Uterus (tissue), 4 donors: ENCODE data around the gene ANXA7. TPM values are rescaled to one million over a fixed set of nuclear protein-coding genes. Genes with fewer than 3 reads are reported as not detected.

Experiments
- DNase-seq, 2 donors: peaks; one replicate each; pipeline ENCODE4 v3.0.0-alpha.2; 2019 to 2020
- H3K27ac ChIP-seq, 2 donors: fragments of 200-600 bp; sonication (generic); 1 replicate in 1 of 2; 2 replicates in 1 of 2; pipeline ENCODE4 v1.5.1; 2016 to 2018
- H3K27me3 ChIP-seq, 2 donors: fragments of 200-600 bp; sonication (generic); one replicate each; pipeline ENCODE4 v1.5.1; 2018 to 2019; ENCODE audit warnings: control low read depth in 1 of 2
- H3K36me3 ChIP-seq, 2 donors: fragments of 200-600 bp; sonication (generic); one replicate each; pipeline ENCODE4 v1.5.1; 2019; ENCODE audit warnings: control low read depth in 1 of 2
- H3K4me1 ChIP-seq, 2 donors: fragments of 200-600 bp; sonication (generic); one replicate each; pipeline ENCODE4 v1.5.1; 2018 to 2019; ENCODE audit warnings: control low read depth in 1 of 2
- H3K4me3 ChIP-seq, 2 donors: fragments of 200-600 bp; sonication (generic); 1 replicate in 1 of 2; 2 replicates in 1 of 2; pipeline ENCODE4 v1.5.1; 2018 to 2019; ENCODE audit warnings: mild to moderate bottlenecking in 1 of 2
- H3K9me3 ChIP-seq, 2 donors: fragments of 200-600 bp; sonication (generic); one replicate each; pipeline ENCODE4 v1.5.1; 2019; ENCODE audit warnings: control low read depth in 1 of 2
- POLR2A ChIP-seq, 2 donors: fragments of 450-650 bp; IDR thresholded peaks; one replicate each; pipeline ENCODE4 v1.6.1; 2016; ENCODE audit warnings: antibody characterized with exemption in 2 of 2, mild to moderate bottlenecking in 1 of 2, moderate library complexity in 1 of 2
- intact Hi-C: fragments of 100-400 bp; cut with DNase I; formaldehyde crosslinking; loops from one replicate; pipeline ENCODE4 v1.15.1; 2023; ENCODE audit warnings: low total_unique reads
- total RNA-seq, 4 donors: library from RNA; depleted of rRNA in 3 of 4; stranded (reverse); fragments of >200 nt in 3 of 4; gene quantifications; one replicate each; pipeline versions ENCODE4 v1.1.0 to v1.2.4, GENCODE V29; 2014 to 2023
- TF ChIP-seq, protein P1 (sequence below), 4 experiments: fragments of 200-600 bp in 2 of 4; fragments of 450-650 bp in 2 of 4; sonication (generic) in 2 of 4; IDR thresholded peaks; one replicate each; pipeline ENCODE4 v1.5.1; 2016 to 2019; ENCODE audit warnings: antibody characterized with exemption in 4 of 4, mild to moderate bottlenecking in 2 of 4, moderate library complexity in 1 of 4
- donor health status: DM: yes; HTN: yes; CAD: no.

ANXA7 gene
- total RNA-seq, 4 donors from 2014 or later = 42.3 to 106 (median 65.6) TPM

DNA sequence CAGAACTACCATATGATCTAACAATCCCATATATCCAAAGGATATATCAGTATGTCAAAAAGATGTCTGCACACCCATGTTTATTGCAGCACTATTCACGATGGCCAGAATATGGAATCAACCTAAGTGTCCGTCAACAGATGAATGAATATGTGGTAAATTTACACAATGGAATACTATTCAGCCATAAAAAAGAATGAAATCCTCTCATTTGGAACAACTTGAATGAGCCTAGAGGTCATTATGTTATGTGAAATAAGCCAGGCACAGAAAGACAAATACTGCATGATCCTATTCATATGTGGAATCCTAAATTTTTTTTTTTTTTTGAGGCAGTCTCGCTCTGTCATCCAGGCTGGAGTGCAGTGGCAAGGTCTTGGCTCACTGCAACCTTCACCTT lies 48.9 kb downstream of the ANXA7 start:
- intact Hi-C loops = no loop called here
- Histone ChIP-seq H3K4me1 (no peaks in the 10 kb centered on the region), H3K27me3 (no peaks in the 10 kb centered on the region), H3K9me3 (no peaks in the 10 kb centered on the region), H3K36me3 (no peaks in the 10 kb centered on the region), H3K27ac (no peak overlapping the region), H3K4me3 (no peak overlapping the region)
- DNase-seq = no peak
- TF ChIP-seq, protein P1, sequence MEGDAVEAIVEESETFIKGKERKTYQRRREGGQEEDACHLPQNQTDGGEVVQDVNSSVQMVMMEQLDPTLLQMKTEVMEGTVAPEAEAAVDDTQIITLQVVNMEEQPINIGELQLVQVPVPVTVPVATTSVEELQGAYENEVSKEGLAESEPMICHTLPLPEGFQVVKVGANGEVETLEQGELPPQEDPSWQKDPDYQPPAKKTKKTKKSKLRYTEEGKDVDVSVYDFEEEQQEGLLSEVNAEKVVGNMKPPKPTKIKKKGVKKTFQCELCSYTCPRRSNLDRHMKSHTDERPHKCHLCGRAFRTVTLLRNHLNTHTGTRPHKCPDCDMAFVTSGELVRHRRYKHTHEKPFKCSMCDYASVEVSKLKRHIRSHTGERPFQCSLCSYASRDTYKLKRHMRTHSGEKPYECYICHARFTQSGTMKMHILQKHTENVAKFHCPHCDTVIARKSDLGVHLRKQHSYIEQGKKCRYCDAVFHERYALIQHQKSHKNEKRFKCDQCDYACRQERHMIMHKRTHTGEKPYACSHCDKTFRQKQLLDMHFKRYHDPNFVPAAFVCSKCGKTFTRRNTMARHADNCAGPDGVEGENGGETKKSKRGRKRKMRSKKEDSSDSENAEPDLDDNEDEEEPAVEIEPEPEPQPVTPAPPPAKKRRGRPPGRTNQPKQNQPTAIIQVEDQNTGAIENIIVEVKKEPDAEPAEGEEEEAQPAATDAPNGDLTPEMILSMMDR (IDR thresholded peaks at IDR 0.05) = no peak
- TF ChIP-seq POLR2A (IDR thresholded peaks at IDR 0.05) = no peak

DNA sequence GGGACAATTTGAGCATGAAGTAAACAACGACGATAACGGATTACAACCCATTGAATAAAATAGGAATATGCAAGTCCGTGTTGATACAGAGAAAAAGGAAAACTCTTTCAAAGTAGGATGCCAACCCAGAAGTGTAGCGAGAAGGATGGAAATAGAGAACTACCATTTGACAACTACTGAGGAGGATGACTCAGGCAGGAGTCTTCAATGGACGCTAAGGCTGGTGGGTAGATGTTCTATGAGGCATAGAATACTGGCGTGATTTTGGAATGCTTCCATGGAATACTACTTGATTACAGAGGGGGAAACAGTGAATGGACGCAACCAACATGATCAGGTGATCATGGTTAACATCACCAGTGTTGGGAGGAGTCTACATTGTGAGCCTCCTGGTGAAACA lies 54.4 kb downstream of the ANXA7 start:
- H3K4me3 ChIP-seq = no peak overlapping the region
- intact Hi-C loops = no loop called here

DNA sequence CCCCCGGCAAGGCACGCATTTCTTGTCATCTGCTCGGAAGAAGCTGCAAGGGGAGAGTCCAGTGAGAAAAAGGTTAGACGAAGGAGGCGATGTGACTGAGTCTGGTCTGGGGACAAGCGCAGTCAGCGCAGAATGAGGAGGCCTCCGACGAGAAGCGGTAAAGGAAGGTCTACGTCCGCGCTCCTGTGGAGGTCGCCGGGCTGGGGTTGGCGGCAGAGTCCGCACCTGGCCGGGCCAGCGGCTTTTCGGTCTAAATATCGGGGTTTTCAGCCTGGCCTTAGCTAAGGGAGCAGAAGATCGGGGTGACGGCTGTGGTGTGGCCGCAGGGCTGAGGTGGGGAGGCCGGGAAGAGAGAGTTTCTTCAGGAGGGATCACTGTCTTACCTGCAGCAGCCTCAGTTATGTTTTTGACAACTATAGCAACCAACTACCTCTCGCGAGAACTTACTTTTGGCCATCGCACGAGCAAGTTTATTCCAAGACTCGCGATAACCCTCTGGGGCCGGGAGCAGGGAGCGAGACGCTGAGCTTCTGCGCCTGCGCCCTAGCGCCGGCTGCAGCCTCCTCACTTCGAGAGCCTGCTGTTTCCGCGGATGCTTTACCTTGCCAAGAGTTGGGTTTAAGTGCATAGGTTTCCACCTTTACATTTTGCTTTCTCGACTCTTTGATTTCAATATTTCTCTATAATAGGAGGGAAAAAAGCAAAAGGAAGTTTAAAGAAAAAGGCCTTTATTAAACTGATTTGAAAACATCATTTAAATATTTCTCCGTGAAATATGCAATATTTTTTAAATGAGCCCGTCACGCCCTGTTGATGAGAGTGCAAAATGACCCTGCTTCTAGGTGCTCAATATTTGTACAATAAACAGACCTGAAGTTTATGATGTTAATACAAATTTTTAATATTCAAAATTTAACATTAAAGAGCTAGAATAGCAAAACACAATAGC lies 55.3 kb downstream of the ANXA7 start, which contains the start of gene CFAP70:
Gene CFAP70, minus strand, starts transcription at position 534 of the 949 bp plus-strand sequence. CDS start 4,068 bp downstream, outside the sequence.
- H3K4me1 ChIP-seq = no peaks in the 10 kb centered on the region
- H3K36me3 ChIP-seq = no peaks in the 10 kb centered on the region
- peak within 1 kb of the TSS; percentile 47 to 55 for H3K27ac ChIP-seq
- peak within 1 kb of the TSS; percentile 63 to 80 for H3K4me3 ChIP-seq
- TF ChIP-seq POLR2A (IDR thresholded peaks at IDR 0.05) = peak in 1 of 2 donors; percentile 3
- TF ChIP-seq, protein P1 (IDR thresholded peaks at IDR 0.05) = no peak
- DNase-seq = peak; percentile 92 to 93
- intact Hi-C loops = no loop called here
- no peaks in the 10 kb centered on the region for H3K27me3 ChIP-seq
- H3K9me3 ChIP-seq = no peaks in the 10 kb centered on the region

More for the DNA sequence above, 54.4 kb downstream of the ANXA7 start:
- Histone ChIP-seq H3K9me3 (no peaks in the 10 kb centered on the region), H3K4me1 (no peaks in the 10 kb centered on the region), H3K36me3 (no peaks in the 10 kb centered on the region), H3K27me3 (no peaks in the 10 kb centered on the region), H3K27ac (no peak overlapping the region)
- no peak for TF ChIP-seq POLR2A (IDR thresholded peaks at IDR 0.05)
- TF ChIP-seq, protein P1 (IDR thresholded peaks at IDR 0.05) = no peak
- no peak for DNase-seq

DNA sequence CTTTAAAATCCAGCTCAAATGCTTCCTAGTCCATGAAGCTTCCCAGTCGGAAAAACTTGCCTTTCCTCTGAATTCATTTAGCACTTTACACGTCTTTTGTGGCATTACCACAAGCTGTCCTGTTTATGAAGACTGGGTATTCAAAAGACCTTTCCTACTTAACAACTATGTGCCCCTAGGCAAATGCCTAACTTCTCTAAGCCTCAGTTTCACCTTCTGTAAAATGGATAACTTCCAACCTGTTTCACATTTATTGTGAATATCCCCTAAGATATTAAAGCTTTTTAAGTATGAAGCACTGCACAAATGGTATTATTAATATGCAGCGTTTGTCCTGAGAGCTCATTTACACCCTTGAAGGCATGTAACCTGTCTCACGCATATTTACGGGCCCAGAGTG lies 56.0 kb downstream of the ANXA7 start:
- no peaks in the 10 kb centered on the region for H3K27me3 ChIP-seq
- no peak for TF ChIP-seq POLR2A (IDR thresholded peaks at IDR 0.05)
- TF ChIP-seq, protein P1 (IDR thresholded peaks at IDR 0.05) = no peak
- intact Hi-C loops = no loop called here
- DNase-seq = no peak
- H3K4me1 ChIP-seq = no peaks in the 10 kb centered on the region
- peak overlapping the region; percentile 63 to 80 for H3K4me3 ChIP-seq
- H3K36me3 ChIP-seq = no peaks in the 10 kb centered on the region
- H3K9me3 ChIP-seq = no peaks in the 10 kb centered on the region
- peak overlapping the region in 1 of 2 donors; percentile 55 for H3K27ac ChIP-seq

DNA sequence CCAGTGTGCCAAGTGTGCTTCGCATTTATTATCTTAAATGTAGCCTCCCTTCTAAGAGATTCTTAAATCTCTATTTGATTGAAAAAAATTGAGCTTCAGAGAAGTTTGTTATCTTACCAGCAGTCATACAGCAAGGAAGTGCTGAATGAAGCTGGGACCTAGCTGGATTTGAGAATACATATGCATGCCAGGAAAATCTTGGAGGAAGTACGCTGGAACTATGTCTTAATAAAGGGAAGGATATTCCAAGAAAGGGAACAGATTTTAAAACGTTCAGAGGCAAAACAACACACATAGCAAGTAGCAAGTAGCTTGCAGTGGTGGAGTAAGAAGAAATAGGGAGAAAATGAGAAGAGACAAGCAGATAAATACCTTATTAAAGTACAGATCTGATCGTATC lies 56.7 kb downstream of the ANXA7 start:
- TF ChIP-seq POLR2A (IDR thresholded peaks at IDR 0.05) = no peak
- TF ChIP-seq, protein P1 (IDR thresholded peaks at IDR 0.05) = no peak
- Histone ChIP-seq H3K27ac (no peak overlapping the region), H3K9me3 (no peaks in the 10 kb centered on the region), H3K36me3 (no peaks in the 10 kb centered on the region), H3K27me3 (no peaks in the 10 kb centered on the region), H3K4me3 (no peak overlapping the region), H3K4me1 (no peaks in the 10 kb centered on the region)
- intact Hi-C loops = no loop called here
- no peak for DNase-seq
